Skeletal muscle tissue (tissue), 4 donors: ENCODE results near the gene CCDC110. TPM values are rescaled to one million over a fixed set of nuclear protein-coding genes. Genes with fewer than 3 reads are reported as not detected.

Experiments used
- H3K27ac ChIP-seq: one replicate; pipeline ENCODE4 v1.7.0; 2013; ENCODE audit warnings: mild to moderate bottlenecking, low read depth, low read length, inconsistent platforms
- H3K27me3 ChIP-seq, 3 donors: one replicate each; pipeline ENCODE4 v1.7.0; 2013; ENCODE audit warnings: low read length in 3 of 3; ENCODE audit not compliant: control insufficient read depth in 3 of 3, insufficient read depth in 3 of 3
- H3K36me3 ChIP-seq, 3 donors: one replicate each; pipeline ENCODE4 v1.7.0; 2013; ENCODE audit warnings: low read length in 3 of 3; ENCODE audit not compliant: control insufficient read depth in 3 of 3, insufficient read depth in 3 of 3
- H3K4me1 ChIP-seq, 3 donors: one replicate each; pipeline ENCODE4 v1.7.0; 2013; ENCODE audit warnings: low read length in 3 of 3, mild to moderate bottlenecking in 3 of 3; ENCODE audit not compliant: control insufficient read depth in 3 of 3, insufficient read depth in 3 of 3
- H3K4me3 ChIP-seq, 3 donors: one replicate each; pipeline ENCODE4 v1.7.0; 2013; ENCODE audit warnings: low read length in 3 of 3
- H3K9ac ChIP-seq, 3 donors: one replicate each; pipeline ENCODE4 v1.7.0; 2013; ENCODE audit warnings: low read length in 3 of 3, mild to moderate bottlenecking in 3 of 3, moderate library complexity in 2 of 3, low read depth in 1 of 3
- H3K9me3 ChIP-seq, 3 donors: one replicate each; pipeline ENCODE4 v1.7.0; 2013; ENCODE audit warnings: low read length in 3 of 3; ENCODE audit not compliant: control insufficient read depth in 3 of 3
- total RNA-seq: library from RNA; depleted of rRNA; stranded (reverse); fragments of >200 nt; gene quantifications from one replicate; pipeline ENCODE4 v1.2.3, GENCODE V29; 2014
- donor health status: Osteomylitis.

The CCDC110 gene
- total RNA-seq, 1 donor from 2014 or later, result 0.52 TPM

GRCh38 chr4:185435466-185435865 is 36.1 kb downstream of the CCDC110 start:
- Histone ChIP-seq H3K4me3 (no peak overlapping the region), H3K4me1 (no peaks in the 10 kb centered on the region), H3K27ac (no peak overlapping the region), H3K9me3 (no peaks in the 10 kb centered on the region), H3K36me3 (no peaks in the 10 kb centered on the region), H3K9ac (no peak overlapping the region), H3K27me3 (no peaks in the 10 kb centered on the region)

GRCh38 chr4:185429660-185430059 is 41.9 kb downstream of the CCDC110 start:
- H3K9me3 ChIP-seq, result no peaks in the 10 kb centered on the region
- no peaks in the 10 kb centered on the region for H3K27me3 ChIP-seq
- H3K4me1 ChIP-seq, result peaks cover 4 to 12% (median 8%) of the 10 kb centered on the region in 3 donors
- H3K36me3 ChIP-seq, result no peaks in the 10 kb centered on the region
- no peak overlapping the region for H3K27ac ChIP-seq
- no peak overlapping the region for H3K9ac ChIP-seq
- H3K4me3 ChIP-seq, result no peak overlapping the region

DNA sequence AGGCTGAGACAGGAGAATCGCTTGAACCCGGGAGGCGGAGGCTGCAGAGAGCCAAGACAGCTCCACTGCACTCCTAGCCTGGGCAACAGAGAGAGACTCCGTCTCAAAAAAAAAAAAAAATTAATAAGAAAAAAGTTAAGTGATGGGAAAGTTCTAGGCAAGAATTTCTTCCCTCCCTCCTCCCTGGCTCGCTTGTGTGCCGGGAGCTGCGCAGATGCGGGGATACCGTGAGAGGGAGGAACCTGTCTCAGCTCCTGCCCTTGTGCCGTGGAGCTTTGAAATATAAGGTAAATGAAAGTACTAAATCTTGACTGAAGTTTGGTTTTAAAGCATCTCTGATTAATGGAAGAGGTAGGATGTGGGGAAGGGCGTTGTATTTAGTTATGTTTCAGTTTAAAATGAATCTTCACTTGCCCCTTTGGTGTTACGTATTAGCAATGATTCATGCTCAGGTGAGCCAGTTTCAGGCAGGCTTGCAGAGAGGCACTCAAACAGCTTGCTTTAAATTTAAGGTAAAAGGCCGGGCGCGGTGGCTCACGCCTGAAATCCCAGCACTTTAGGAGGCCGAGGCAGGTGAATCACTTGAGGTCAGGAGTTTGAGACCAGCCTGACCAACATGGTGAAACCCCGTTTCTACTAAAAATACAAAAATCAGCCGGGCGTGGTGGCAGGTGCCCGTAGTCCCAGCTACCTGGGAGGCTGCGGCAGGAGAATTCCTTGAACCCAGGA is 44.4 kb downstream of the CCDC110 start:
- Histone ChIP-seq H3K4me3 (no peak overlapping the region), H3K36me3 (no peaks in the 10 kb centered on the region), H3K4me1 (peaks cover 14 to 18% (median 15%) of the 10 kb centered on the region in 3 donors), H3K27me3 (no peaks in the 10 kb centered on the region), H3K9me3 (no peaks in the 10 kb centered on the region), H3K9ac (no peak overlapping the region), H3K27ac (no peak overlapping the region)

DNA sequence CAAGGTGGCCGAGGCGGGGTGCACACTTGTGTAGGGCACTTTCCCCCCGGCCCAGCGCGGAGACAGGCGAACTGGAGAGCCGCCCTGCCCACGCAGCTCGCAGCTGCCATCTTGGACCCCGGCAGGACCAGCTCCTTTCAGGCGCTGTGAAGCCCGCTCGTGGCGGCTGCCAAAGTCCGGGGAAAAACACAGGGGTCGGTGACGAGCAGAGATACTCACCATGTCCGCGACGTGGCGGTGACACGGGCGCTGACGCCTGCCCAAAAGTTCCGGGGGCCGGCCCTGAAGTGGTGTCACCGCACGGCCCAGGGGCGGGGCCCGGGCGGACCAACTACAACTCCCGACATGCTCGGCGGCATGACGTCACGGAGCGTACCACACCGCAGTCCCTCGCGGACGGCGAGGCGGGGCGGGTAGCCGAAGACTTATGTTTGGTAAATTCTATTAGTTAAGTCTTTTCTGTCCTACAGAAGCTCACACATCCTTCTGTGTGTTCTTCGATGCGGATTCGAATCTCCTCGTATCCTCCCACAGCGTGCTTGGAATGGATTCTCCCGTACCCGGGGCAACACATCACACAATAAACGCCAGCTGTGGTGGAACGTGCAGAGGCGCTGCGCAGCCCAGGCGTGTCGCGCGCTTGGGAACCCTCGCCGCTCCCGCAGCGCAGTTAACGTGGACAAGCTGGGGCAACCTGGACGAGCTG is 45.7 kb downstream of the CCDC110 start, which contains the start of gene UFSP2:
Gene UFSP2, minus strand, starts transcription at position 318 of the 706 bp plus-strand sequence. Its CDS starts 96 bp downstream, at position 222.
- H3K9ac ChIP-seq, result peak within 1 kb of the TSS; percentile 96 to 100 (median 98)
- peak within 1 kb of the TSS; percentile 95 to 98 (median 97) for H3K4me3 ChIP-seq
- peaks cover 21 to 27% (median 21%) of the 10 kb centered on the region in 3 donors for H3K4me1 ChIP-seq
- peaks cover 3 to 6% (median 6%) of the 10 kb centered on the region in 3 donors for H3K36me3 ChIP-seq
- H3K27ac ChIP-seq, result peak within 1 kb of the TSS; percentile 98
- H3K9me3 ChIP-seq, result no peaks in the 10 kb centered on the region
- H3K27me3 ChIP-seq, result no peaks in the 10 kb centered on the region

DNA sequence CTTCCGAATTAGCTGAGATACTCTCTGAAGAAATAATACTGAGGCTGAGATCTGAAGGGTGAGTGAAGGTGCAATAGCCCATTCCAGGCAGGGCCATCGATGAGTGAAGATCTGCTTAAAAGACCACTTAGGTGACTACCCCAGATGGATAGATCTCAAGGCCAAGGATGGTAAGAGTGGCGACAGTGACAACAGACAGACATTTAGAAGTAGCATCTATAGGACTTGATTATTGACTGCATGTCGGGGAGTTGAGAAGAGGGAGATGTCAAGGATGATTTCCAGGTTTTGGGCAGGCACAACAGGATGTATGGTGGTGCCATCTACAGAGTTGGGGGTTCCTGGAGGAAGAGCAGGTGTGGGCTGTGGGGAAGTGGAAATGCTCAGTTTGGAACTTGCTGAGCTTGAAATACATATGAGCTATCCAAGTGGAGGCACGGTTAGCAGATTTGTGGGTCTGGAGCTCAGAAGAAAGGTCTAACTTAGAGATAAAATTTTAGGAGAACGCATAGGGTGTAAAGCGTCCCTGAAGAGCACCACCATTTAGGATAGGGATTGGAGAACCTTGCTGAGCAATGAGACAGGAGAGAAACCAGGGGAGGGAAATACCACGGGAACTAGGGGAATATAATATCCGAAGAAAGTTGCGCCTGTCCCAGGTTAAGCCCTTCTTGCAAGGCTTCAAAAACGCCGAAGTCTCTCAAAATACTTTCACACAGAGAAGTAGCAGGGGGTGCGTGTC is 46.5 kb downstream of the CCDC110 start:
- peak overlapping the region; percentile 96 to 100 (median 98) for H3K9ac ChIP-seq
- H3K9me3 ChIP-seq, result no peaks in the 10 kb centered on the region
- H3K27me3 ChIP-seq, result no peaks in the 10 kb centered on the region
- peaks cover 3 to 6% (median 6%) of the 10 kb centered on the region in 3 donors for H3K36me3 ChIP-seq
- peak overlapping the region; percentile 98 for H3K27ac ChIP-seq
- peaks cover 21 to 27% (median 21%) of the 10 kb centered on the region in 3 donors for H3K4me1 ChIP-seq
- peak overlapping the region; percentile 95 to 98 (median 97) for H3K4me3 ChIP-seq

DNA sequence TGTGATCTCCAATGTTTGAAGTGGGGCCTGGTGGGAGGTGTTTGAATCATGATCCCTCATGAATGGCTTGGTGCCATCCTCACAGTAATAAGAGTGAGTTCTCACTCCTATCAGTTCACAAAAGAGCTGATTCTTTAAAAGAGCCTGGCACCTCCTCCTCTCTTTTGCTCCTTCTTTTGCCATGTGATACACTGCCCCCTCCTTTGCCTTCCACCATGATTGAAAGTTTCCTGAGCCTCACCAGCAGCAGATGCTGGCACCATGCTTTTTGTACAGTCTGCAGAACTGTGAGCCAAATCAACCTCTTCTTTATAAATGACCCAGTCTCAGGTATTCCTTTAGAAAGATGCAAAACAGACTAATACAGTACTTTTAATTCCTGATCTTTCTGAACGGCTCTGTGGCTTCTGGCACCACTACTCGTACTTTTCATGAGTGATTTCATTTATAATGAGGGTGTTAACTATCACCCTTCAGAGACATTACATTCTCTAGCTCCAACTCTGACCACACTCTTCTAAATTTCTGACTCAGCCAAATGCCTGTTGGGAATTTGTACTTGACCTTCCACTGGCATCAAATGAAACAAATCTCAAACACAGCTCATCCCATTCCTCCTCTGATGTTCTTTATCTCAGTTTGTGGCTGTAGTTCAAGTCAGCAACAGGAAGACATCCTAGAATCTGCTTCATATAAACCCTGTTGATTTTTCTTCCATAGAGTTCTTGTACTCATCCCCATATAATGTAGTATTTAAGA is 50.0 kb downstream of the CCDC110 start:
- Histone ChIP-seq H3K27ac (no peak overlapping the region), H3K9ac (no peak overlapping the region), H3K4me1 (peaks cover 21 to 27% (median 21%) of the 10 kb centered on the region in 3 donors)

GRCh38 chr4:185416955-185417354 is 54.6 kb downstream of the CCDC110 start:
- H3K9ac ChIP-seq, result no peak overlapping the region
- no peak overlapping the region for H3K27ac ChIP-seq
- peaks cover 5 to 9% (median 6%) of the 10 kb centered on the region in 3 donors for H3K4me1 ChIP-seq
- H3K36me3 ChIP-seq, result peaks cover 13 to 43% (median 42%) of the 10 kb centered on the region in 3 donors
- no peaks in the 10 kb centered on the region for H3K9me3 ChIP-seq
- no peaks in the 10 kb centered on the region for H3K27me3 ChIP-seq
- H3K4me3 ChIP-seq, result no peak overlapping the region

More for the DNA sequence above, 50.0 kb downstream of the CCDC110 start:
- Histone ChIP-seq H3K27me3 (no peaks in the 10 kb centered on the region), H3K9me3 (no peaks in the 10 kb centered on the region), H3K36me3 (peaks cover 4 to 23% (median 21%) of the 10 kb centered on the region in 3 donors), H3K4me3 (no peak overlapping the region)

- Histone ChIP-seq H3K9me3 (peaks cover 0 to 3% (median 0%) of the 10 kb centered on the region in 3 donors), H3K27ac (peak overlapping the region; percentile 6), H3K36me3 (peaks cover 16 to 50% (median 47%) of the 10 kb centered on the region in 3 donors), H3K4me1 (no peaks in the 10 kb centered on the region), H3K27me3 (no peaks in the 10 kb centered on the region), H3K9ac (no peak overlapping the region), H3K4me3 (no peak overlapping the region)
Observed at GRCh38 chr4:185412412-185412811, 59.1 kb downstream of the CCDC110 start.

DNA sequence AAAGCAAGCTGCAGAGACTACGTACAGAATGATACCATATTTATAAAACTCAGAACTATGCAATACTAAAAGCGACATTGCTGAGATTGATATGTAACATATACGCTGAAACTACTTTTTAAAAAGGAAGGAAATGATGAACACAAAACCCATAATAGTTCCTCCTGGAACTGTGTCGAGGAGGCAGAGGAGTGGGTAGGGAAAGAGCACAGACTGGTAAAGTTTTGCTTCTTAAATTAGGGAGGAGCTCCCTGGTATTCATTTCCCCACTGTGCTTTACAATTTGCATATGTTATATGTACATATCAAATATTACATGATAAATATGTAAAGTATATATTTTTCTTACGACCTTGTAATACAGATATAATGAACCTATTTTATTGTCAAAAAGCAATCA is 59.7 kb downstream of the CCDC110 start:
- Histone ChIP-seq H3K36me3 (peaks cover 16 to 44% (median 42%) of the 10 kb centered on the region in 3 donors), H3K9ac (no peak overlapping the region), H3K27me3 (no peaks in the 10 kb centered on the region), H3K27ac (no peak overlapping the region), H3K4me1 (no peaks in the 10 kb centered on the region), H3K4me3 (no peak overlapping the region), H3K9me3 (peaks cover 0 to 3% (median 0%) of the 10 kb centered on the region in 3 donors)
